ENCODE measurements around the gene ACBD7.

- TF ChIP-seq CEBPB (IDR thresholded peaks at IDR 0.05) (no peak), EGR1 (IDR thresholded peaks at IDR 0.05) (no peak), TAF1 (IDR thresholded peaks at IDR 0.05; ENCODE audit: low read depth) (no peak)
These were observed 21.4 kb downstream of the ACBD7 start for GRCh38 chr10:15067154-15067553.
